Neural cell (in vitro differentiated cells): ENCODE data around the gene FRMD4A. TPM values are rescaled to one million over a fixed set of nuclear protein-coding genes. Genes with fewer than 3 reads are reported as not detected.
"Not testable (repeated sequence)": the region's sequence is repeated elsewhere in the genome, so short reads cannot be mapped to it uniquely, and the experiment has no call there.

Experiments used
- H2AFZ ChIP-seq: fragments of 200-600, 300-800 bp; sonication (generic), shearing (Covaris generic); 2 replicates; pipeline ENCODE4 v1.6.0; 2014; ENCODE audit warnings: low read depth, mild to moderate bottlenecking, antibody characterized with exemption, low read length, moderate library complexity
- H3F3A ChIP-seq: fragments of 200-600 bp; shearing (Covaris generic); 2 replicates; pipeline ENCODE4 v1.6.1; 2016; ENCODE audit warnings: mild to moderate bottlenecking, moderate library complexity, mixed read lengths, antibody characterized with exemption, low read length; ENCODE audit not compliant: insufficient read depth, poor library complexity, severe bottlenecking
- H3K27ac ChIP-seq: fragments of 200-600, 300-800 bp; sonication (generic), shearing (Covaris generic); 2 replicates; pipeline ENCODE4 v1.5.1; 2014; ENCODE audit warnings: mild to moderate bottlenecking, low read length, moderate library complexity
- H3K27me3 ChIP-seq: fragments of 300-800, 200-600 bp; sonication (generic), shearing (Covaris generic); 2 replicates; pipeline ENCODE4 v1.6.0; 2014; ENCODE audit warnings: mild to moderate bottlenecking, low read depth, low read length, moderate library complexity; ENCODE audit not compliant: insufficient read depth
- H3K36me3 ChIP-seq: fragments of 300-800, 200-600 bp; sonication (generic), shearing (Covaris generic); 2 replicates; pipeline ENCODE4 v1.5.1; 2014; ENCODE audit warnings: mild to moderate bottlenecking, antibody characterized with exemption, low read length, moderate library complexity; ENCODE audit not compliant: insufficient read depth
- H3K4me2 ChIP-seq: fragments of 300-800, 200-600 bp; sonication (generic), shearing (Covaris generic); 2 replicates; pipeline ENCODE4 v1.6.0; 2014; ENCODE audit warnings: mild to moderate bottlenecking, low read length
- H3K4me3 ChIP-seq: fragments of 300-800, 200-600 bp; sonication (generic), shearing (Covaris generic); 2 replicates; pipeline ENCODE4 v1.5.1; 2014; ENCODE audit warnings: mild to moderate bottlenecking, low read length, moderate library complexity
- H3K79me2 ChIP-seq: fragments of 200-600 bp; shearing (Covaris generic); replicated peaks from 2 replicates; pipeline ENCODE4 v1.6.0; 2014; ENCODE audit warnings: mild to moderate bottlenecking, low read length, moderate library complexity; ENCODE audit not compliant: insufficient read depth
- H3K9ac ChIP-seq: fragments of 300-800, 200-600 bp; sonication (generic), shearing (Covaris generic); 2 replicates; pipeline ENCODE4 v1.6.1; 2016; ENCODE audit warnings: mild to moderate bottlenecking, low read length, mixed read lengths
- H3K9me2 ChIP-seq: fragments of 200-600 bp; shearing (Covaris generic); 2 replicates; pipeline ENCODE4 v1.6.1; 2016; ENCODE audit warnings: mild to moderate bottlenecking, low read length, mixed read lengths; ENCODE audit not compliant: insufficient read depth
- H3K9me3 ChIP-seq: fragments of 200-600, 300-800 bp; sonication (generic), shearing (Covaris generic); 2 replicates; pipeline ENCODE4 v1.6.1; 2016; ENCODE audit warnings: mild to moderate bottlenecking, mixed run types, low read length, moderate library complexity, mixed read lengths
- H4K20me1 ChIP-seq: fragments of 200-600 bp; shearing (Covaris generic); 2 replicates; pipeline ENCODE4 v1.6.1; 2016; ENCODE audit warnings: mild to moderate bottlenecking, mixed run types; ENCODE audit not compliant: insufficient read depth
- EP300 ChIP-seq: fragments of 450-650 bp; conservative IDR thresholded peaks from 2 replicates; pipeline ENCODE4 v1.6.1; 2014; ENCODE audit warnings: antibody characterized with exemption, mild to moderate bottlenecking, moderate library complexity; ENCODE audit not compliant: poor library complexity, severe bottlenecking
- EZH2 ChIP-seq: fragments of 200-600, 300-800 bp; shearing (Covaris generic), sonication (generic); IDR thresholded peaks from 2 replicates; pipeline ENCODE4 v1.6.1; 2014; ENCODE audit warnings: antibody characterized with exemption, low read length, borderline replicate concordance, mild to moderate bottlenecking; ENCODE audit not compliant: insufficient read depth, poor library complexity, severe bottlenecking
- MXI1 ChIP-seq: fragments of 450-650 bp; conservative IDR thresholded peaks from 2 replicates; pipeline ENCODE4 v1.6.1; 2014; ENCODE audit warnings: antibody characterized with exemption, mild to moderate bottlenecking; ENCODE audit not compliant: poor library complexity, severe bottlenecking
- POLR2AphosphoS5 ChIP-seq: IDR thresholded peaks from 2 replicates; pipeline ENCODE4 v1.6.1; 2012
- RAD21 ChIP-seq: fragments of 450-650 bp; conservative IDR thresholded peaks from 2 replicates; pipeline ENCODE4 v1.6.1; 2014; ENCODE audit warnings: antibody characterized with exemption, mild to moderate bottlenecking, moderate library complexity
- SMC3 ChIP-seq: fragments of 450-650 bp; conservative IDR thresholded peaks from 2 replicates; pipeline ENCODE4 v1.6.1; 2014; ENCODE audit warnings: antibody characterized with exemption, mild to moderate bottlenecking, moderate library complexity; ENCODE audit not compliant: poor library complexity
- TAF1 ChIP-seq: IDR thresholded peaks from 2 replicates; pipeline ENCODE4 v1.6.1; 2012; ENCODE audit warnings: low read depth
- polyA plus RNA-seq: library from polyadenylated mRNA; depleted of rRNA; stranded (reverse); fragments of >200 nt; gene quantifications from 2 replicates; pipeline ENCODE4 v1.2.3, GENCODE V29; 2014
- TF ChIP-seq, protein P1 (sequence below): IDR thresholded peaks from 2 replicates; pipeline ENCODE4 v1.6.1; 2012; ENCODE audit warnings: borderline replicate concordance
- TF ChIP-seq, protein P2 (sequence below): fragments of 450-650 bp; IDR thresholded peaks from 2 replicates; pipeline ENCODE4 v1.5.1; 2014; ENCODE audit warnings: antibody characterized with exemption, mild to moderate bottlenecking, moderate library complexity; ENCODE audit not compliant: poor library complexity, severe bottlenecking

Gene FRMD4A
- polyA plus RNA-seq, 1 donor from 2014 or later = 36.5 TPM

DNA sequence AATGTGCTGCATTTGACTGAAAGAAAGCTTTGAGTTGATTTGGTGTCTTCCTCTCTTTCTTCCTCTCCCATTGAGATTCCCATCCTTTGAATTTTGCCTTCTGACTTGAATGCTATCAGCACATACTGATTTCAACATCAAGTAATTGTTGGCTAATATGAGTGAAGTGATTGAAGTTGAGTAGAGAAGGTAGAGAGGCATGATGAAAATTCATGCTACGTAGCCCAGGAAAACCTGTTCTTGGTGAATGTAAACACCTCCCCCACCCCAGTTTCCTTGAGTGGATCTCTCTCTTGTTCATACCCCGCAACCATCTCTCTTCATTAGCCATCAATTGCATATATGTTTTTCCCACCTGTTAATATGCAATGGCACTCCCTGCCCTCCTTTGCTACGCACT, 193.3 kb downstream of the FRMD4A start:
- Histone ChIP-seq H3K9me3 (no peaks in the 10 kb centered on the region), H3K79me2 (no peaks in the 10 kb centered on the region), H2AFZ (no peak overlapping the region), H3K4me2 (no peak overlapping the region), H3F3A (no peaks in the 10 kb centered on the region), H3K9me2 (no peaks in the 10 kb centered on the region), H3K36me3 (no peaks in the 10 kb centered on the region), H3K9ac (no peak overlapping the region), H4K20me1 (no peaks in the 10 kb centered on the region), H3K27ac (no peak overlapping the region), H3K27me3 (no peaks in the 10 kb centered on the region), H3K4me3 (no peak overlapping the region)
- TF ChIP-seq EP300 = no peak
- TF ChIP-seq POLR2AphosphoS5 = no peak
- no peak for TF ChIP-seq TAF1
- no peak for TF ChIP-seq RAD21
- TF ChIP-seq EZH2 = no peak
- TF ChIP-seq, protein P1, sequence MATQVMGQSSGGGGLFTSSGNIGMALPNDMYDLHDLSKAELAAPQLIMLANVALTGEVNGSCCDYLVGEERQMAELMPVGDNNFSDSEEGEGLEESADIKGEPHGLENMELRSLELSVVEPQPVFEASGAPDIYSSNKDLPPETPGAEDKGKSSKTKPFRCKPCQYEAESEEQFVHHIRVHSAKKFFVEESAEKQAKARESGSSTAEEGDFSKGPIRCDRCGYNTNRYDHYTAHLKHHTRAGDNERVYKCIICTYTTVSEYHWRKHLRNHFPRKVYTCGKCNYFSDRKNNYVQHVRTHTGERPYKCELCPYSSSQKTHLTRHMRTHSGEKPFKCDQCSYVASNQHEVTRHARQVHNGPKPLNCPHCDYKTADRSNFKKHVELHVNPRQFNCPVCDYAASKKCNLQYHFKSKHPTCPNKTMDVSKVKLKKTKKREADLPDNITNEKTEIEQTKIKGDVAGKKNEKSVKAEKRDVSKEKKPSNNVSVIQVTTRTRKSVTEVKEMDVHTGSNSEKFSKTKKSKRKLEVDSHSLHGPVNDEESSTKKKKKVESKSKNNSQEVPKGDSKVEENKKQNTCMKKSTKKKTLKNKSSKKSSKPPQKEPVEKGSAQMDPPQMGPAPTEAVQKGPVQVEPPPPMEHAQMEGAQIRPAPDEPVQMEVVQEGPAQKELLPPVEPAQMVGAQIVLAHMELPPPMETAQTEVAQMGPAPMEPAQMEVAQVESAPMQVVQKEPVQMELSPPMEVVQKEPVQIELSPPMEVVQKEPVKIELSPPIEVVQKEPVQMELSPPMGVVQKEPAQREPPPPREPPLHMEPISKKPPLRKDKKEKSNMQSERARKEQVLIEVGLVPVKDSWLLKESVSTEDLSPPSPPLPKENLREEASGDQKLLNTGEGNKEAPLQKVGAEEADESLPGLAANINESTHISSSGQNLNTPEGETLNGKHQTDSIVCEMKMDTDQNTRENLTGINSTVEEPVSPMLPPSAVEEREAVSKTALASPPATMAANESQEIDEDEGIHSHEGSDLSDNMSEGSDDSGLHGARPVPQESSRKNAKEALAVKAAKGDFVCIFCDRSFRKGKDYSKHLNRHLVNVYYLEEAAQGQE = no peak
- TF ChIP-seq, protein P2, sequence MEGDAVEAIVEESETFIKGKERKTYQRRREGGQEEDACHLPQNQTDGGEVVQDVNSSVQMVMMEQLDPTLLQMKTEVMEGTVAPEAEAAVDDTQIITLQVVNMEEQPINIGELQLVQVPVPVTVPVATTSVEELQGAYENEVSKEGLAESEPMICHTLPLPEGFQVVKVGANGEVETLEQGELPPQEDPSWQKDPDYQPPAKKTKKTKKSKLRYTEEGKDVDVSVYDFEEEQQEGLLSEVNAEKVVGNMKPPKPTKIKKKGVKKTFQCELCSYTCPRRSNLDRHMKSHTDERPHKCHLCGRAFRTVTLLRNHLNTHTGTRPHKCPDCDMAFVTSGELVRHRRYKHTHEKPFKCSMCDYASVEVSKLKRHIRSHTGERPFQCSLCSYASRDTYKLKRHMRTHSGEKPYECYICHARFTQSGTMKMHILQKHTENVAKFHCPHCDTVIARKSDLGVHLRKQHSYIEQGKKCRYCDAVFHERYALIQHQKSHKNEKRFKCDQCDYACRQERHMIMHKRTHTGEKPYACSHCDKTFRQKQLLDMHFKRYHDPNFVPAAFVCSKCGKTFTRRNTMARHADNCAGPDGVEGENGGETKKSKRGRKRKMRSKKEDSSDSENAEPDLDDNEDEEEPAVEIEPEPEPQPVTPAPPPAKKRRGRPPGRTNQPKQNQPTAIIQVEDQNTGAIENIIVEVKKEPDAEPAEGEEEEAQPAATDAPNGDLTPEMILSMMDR = no peak
- no peak for TF ChIP-seq MXI1
- TF ChIP-seq SMC3 = no peak

DNA sequence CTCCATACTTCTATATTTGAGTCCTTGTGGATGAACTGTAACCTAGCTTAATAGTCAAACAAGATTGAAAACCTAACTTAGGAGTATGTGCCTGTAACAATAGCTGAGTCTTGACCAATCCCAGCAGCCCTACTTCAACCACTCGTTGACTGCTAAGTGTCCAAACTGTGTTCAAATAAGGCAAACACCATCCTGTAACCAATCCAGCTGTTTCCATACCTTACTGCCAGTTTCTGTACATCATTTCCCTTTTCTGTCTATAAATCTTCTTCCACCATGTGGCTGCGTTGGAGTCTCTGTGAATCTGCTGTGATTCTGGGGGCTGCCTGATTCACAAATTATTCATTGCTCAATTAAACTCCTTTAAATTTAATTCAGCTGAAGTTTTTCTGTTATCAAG, 195.5 kb downstream of the FRMD4A start:
- not testable (repeated sequence) for H2AFZ ChIP-seq, H3K9me3 ChIP-seq, H4K20me1 ChIP-seq, H3F3A ChIP-seq, H3K9ac ChIP-seq, H3K4me3 ChIP-seq, H3K4me2 ChIP-seq, H3K27me3 ChIP-seq, H3K9me2 ChIP-seq, H3K36me3 ChIP-seq, H3K79me2 ChIP-seq, H3K27ac ChIP-seq

DNA sequence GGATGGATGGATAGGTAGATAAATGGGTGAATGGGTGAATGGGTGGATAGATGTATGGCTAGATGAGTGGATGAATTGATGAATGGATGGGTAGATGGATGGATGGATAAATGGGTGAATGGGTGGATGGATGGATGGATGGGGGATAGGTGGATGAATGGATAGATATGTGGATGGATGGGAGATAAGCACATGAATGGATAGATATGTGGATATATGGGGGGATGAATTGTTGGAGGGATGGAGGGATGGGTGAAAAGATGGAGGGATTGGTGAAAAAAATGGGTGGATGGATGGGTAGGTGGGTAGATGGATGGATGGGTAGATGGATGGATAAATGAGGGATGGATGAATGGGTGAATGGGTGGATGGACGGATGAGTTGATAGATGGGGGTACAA, 196.4 kb downstream of the FRMD4A start:
- H3K4me2 ChIP-seq = no peak overlapping the region
- no peak overlapping the region for H3K4me3 ChIP-seq
- no peaks in the 10 kb centered on the region for H3K9me2 ChIP-seq
- H3K9me3 ChIP-seq = no peaks in the 10 kb centered on the region
- H2AFZ ChIP-seq = no peak overlapping the region
- no peaks in the 10 kb centered on the region for H3K27me3 ChIP-seq
- H4K20me1 ChIP-seq = no peaks in the 10 kb centered on the region
- H3K36me3 ChIP-seq = no peaks in the 10 kb centered on the region
- no peak overlapping the region for H3K27ac ChIP-seq
- H3K9ac ChIP-seq = no peak overlapping the region
- H3K79me2 ChIP-seq = no peaks in the 10 kb centered on the region
- TF ChIP-seq EP300 = no peak
- no peak for TF ChIP-seq SMC3
- TF ChIP-seq POLR2AphosphoS5 = no peak
- no peak for TF ChIP-seq TAF1
- no peak for TF ChIP-seq RAD21
- TF ChIP-seq EZH2 = no peak
- TF ChIP-seq, protein P2 = no peak
- TF ChIP-seq, protein P1 = no peak
- TF ChIP-seq MXI1 = no peak
- H3F3A ChIP-seq = no peaks in the 10 kb centered on the region
